HFF-Myc (cell line): ENCODE results near the gene MYBPHL.

Source experiments
- DNase-seq: peaks from one replicate; pipeline ENCODE4 v3.0.0-alpha.2; 2011; ENCODE audit warnings: low read depth; ENCODE audit errors: extremely low read depth
- H3K4me3 ChIP-seq: replicated peaks from 2 replicates; pipeline ENCODE4 v1.5.1; 2011; ENCODE audit warnings: low read depth, mild to moderate bottlenecking, control low read depth, low read length
- TF ChIP-seq, protein P1 (sequence below): IDR thresholded peaks from 2 replicates; pipeline ENCODE4 v1.5.1; 2012; ENCODE audit warnings: mild to moderate bottlenecking, low read depth, low read length, control low read depth; ENCODE audit errors: missing control alignments

MYBPHL gene

DNA sequence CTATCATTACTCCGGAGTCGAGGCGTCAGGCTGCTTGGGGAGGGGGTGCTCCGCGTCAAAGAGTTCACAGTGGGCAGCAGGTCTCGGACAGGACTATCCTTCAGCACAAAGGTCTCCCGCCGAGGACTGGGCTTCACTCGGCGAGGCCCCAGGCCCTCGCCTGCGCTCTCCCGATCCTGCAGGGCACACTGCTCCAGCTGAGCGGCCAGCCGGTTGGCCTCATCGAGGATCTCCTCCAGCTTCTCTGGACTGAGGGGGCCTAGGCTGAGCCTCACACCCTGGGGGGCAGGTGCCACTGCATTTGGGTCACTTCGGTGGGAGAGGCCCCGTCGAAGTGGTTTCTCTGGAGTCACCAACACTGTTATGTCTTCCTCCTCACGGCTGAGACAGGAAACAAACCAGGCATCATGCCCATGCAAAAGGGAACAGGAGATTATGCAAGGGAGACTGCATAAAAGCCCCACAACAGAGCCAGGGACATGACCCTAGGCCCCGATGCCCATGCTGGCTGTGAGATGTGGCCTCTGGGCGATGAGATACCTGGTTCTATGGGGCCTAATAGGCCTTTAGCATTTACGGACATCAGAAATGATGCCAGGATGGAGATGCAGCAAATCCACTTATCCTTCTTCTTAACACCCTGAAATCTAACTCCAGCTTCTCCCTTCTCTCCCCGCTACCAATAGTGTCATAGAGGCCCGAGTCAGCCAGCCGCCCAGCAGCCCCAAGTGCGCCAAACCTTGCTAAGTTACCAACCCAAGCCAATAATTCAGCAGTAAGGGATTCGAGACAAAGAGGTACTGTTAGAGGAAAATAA is 24.9 kb downstream of the MYBPHL start:
- DNase-seq = no peak
- H3K4me3 ChIP-seq = peak overlapping the region; percentile 85
- TF ChIP-seq, protein P1, sequence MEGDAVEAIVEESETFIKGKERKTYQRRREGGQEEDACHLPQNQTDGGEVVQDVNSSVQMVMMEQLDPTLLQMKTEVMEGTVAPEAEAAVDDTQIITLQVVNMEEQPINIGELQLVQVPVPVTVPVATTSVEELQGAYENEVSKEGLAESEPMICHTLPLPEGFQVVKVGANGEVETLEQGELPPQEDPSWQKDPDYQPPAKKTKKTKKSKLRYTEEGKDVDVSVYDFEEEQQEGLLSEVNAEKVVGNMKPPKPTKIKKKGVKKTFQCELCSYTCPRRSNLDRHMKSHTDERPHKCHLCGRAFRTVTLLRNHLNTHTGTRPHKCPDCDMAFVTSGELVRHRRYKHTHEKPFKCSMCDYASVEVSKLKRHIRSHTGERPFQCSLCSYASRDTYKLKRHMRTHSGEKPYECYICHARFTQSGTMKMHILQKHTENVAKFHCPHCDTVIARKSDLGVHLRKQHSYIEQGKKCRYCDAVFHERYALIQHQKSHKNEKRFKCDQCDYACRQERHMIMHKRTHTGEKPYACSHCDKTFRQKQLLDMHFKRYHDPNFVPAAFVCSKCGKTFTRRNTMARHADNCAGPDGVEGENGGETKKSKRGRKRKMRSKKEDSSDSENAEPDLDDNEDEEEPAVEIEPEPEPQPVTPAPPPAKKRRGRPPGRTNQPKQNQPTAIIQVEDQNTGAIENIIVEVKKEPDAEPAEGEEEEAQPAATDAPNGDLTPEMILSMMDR = no peak

DNA sequence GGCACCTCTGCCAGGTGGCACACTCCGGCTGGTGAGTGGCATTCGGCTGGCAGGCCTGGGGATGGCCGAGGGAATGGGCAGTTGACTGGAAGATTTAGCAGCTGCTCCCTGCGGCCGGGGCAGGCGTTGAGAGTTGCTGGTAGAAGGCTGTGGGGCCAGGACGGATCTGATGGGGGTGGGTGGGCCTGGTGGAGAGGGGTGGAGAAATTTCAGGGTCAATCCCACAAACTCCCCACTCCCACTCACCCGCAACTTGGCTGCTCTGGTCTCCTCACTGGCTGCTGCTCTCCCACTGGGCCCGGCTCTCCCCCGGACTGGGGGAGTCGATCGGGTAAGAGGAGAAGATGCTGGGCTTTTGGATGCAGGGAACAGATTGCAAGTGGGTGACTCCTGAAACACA is 25.9 kb downstream of the MYBPHL start:
- no peak for DNase-seq
- peak overlapping the region; percentile 85; the same call in 1 of the 2 replicates for H3K4me3 ChIP-seq
- TF ChIP-seq, protein P1 = no peak

DNA sequence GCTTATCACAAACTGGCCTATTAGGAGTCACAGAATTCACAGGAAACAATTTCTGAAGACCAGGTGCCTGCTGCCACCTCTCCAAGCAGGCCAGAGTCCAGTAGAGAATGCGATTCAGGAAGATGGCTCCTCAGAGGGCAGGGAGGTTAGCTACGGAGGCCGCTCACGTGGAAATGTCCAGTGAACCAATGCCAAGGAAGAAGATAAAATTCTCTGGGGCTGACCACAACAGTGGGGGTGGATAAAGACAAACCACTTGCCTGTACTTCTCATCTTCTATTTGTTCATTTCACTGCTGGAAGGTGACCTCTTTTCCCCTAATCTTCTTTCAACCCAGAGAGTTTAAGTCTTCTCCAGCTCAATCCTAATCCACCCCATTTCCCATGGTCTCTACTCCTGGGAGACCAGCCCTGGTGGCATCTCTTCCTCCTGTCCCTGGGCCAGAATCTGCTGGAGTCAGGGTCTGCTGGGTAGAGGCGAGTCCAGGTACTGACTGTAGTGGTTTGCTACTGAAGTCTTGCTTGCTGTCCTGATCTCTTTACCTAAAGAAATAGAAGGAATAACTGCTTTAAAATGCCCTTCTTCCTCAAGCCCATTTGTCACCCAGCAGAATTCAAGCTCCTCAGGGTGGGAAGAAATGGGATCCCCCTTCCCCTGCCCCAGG is 27.1 kb downstream of the MYBPHL start:
- H3K4me3 ChIP-seq = no peak overlapping the region
- no peak for DNase-seq
- TF ChIP-seq, protein P1 = no peak

DNA sequence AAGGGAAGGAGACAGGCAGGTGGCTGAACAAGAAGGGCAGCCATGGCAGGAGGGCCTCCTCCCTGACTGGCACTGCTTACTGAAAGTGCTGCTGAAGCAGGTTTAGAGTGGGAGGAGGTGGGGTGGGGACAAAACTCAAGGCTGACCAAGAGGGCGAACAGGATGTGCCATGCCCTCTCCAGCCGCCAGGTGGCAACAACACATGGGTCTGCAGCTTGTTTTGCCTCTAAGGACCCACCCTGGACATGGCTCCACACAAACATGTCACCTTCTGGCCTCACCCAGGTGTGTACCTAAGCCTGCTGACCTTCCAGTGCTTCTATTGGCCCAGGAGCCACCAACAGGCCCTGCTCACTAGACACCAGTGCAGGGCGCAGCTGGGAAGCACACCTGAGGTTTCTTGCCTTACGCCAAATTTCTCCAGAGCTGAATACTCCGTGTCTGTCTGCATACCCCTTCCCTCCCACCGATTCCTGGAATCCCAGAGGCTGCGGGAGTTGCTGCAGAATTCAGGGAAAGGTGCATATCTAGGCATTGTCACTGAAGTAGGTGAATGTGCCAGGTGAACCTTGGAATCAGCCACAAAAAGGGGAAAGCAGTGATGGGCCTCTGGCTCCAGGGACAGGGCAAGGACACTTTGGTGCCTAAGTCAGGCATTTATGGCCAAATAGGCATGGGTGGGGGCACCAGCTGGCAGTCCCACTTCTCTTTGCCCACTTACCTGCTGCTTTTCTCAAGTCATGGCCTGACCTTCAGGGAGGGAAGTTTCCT is 29.2 kb downstream of the MYBPHL start:
- H3K4me3 ChIP-seq = no peak overlapping the region
- TF ChIP-seq, protein P1 = peak; percentile 90
- DNase-seq = no peak

DNA sequence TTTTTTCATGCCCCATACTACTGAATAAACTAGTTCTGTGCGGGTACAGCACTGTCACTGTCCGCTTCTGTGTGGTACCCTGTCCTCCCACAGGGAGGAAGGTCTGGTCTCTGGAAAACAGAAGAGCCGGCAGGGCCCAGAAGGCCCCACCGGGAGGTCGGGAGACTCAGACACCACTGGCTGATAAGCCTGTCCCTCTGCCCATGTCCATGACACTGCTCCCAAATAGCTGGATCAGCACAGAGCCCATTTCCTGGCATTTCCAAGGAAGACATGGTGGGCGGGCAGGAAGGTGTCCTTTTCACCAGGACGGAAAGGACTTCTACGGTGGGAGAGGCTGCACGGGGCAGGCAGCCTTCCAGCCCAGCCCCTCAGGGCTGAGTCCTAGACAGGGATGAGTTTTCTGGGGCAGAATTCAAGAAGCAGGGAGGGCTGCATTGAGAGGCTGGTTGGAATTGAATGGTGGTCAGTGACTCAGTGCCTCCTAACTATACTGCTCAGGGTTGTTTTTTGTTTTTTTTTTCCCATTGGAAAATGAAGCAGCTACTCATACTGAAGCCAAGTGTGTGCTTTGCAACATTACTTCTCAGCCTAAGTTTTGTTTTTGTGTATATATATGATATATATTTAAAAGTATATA is 31.0 kb downstream of the MYBPHL start:
- H3K4me3 ChIP-seq = no peak overlapping the region
- TF ChIP-seq, protein P1 = no peak
- no peak for DNase-seq

DNA sequence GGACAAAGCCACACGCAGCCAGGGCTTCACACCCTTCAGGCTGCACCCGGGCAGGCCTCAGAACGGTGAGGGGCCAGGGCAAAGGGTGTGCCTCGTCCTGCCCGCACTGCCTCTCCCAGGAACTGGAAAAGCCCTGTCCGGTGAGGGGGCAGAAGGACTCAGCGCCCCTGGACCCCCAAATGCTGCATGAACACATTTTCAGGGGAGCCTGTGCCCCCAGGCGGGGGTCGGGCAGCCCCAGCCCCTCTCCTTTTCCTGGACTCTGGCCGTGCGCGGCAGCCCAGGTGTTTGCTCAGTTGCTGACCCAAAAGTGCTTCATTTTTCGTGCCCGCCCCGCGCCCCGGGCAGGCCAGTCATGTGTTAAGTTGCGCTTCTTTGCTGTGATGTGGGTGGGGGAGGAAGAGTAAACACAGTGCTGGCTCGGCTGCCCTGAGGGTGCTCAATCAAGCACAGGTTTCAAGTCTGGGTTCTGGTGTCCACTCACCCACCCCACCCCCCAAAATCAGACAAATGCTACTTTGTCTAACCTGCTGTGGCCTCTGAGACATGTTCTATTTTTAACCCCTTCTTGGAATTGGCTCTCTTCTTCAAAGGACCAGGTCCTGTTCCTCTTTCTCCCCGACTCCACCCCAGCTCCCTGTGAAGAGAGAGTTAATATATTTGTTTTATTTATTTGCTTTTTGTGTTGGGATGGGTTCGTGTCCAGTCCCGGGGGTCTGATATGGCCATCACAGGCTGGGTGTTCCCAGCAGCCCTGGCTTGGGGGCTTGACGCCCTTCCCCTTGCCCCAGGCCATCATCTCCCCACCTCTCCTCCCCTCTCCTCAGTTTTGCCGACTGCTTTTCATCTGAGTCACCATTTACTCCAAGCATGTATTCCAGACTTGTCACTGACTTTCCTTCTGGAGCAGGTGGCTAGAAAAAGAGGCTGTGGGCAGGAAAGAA is 32.0 kb downstream of the MYBPHL start:
- no peak for DNase-seq
- TF ChIP-seq, protein P1 = no peak
- H3K4me3 ChIP-seq = no peak overlapping the region
